DOHH2 (cell line): ENCODE measurements around the gene IL36G.

Experiments
- H3F3A ChIP-seq: fragments of 200-600 bp; sonication (generic), shearing (Covaris generic); 2 replicates; pipeline ENCODE4 v1.6.0; 2016; ENCODE audit warnings: antibody characterized with exemption, mild to moderate bottlenecking; ENCODE audit not compliant: control insufficient read depth, insufficient read depth
- H3K27ac ChIP-seq: fragments of 200-600 bp; sonication (generic); 2 replicates; pipeline ENCODE4 v1.5.1; 2014; ENCODE audit warnings: low read depth, mild to moderate bottlenecking, low read length, moderate library complexity
- H3K27me3 ChIP-seq: fragments of 200-600 bp; sonication (generic); 2 replicates; pipeline ENCODE4 v1.6.1; 2014; ENCODE audit warnings: mild to moderate bottlenecking, low read length, mixed read lengths; ENCODE audit not compliant: control insufficient read depth
- H3K36me3 ChIP-seq: fragments of 200-600 bp; sonication (generic); 2 replicates; pipeline ENCODE4 v1.6.1; 2014; ENCODE audit warnings: mild to moderate bottlenecking, low read length, moderate library complexity, mixed read lengths; ENCODE audit not compliant: control insufficient read depth
- H3K4me1 ChIP-seq: fragments of 200-600 bp; sonication (generic); 2 replicates; pipeline ENCODE4 v1.6.1; 2014; ENCODE audit warnings: mild to moderate bottlenecking, low read length, mixed read lengths; ENCODE audit not compliant: control insufficient read depth
- H3K4me2 ChIP-seq: fragments of 200-600 bp; sonication (generic); 2 replicates; pipeline ENCODE4 v1.6.0; 2014; ENCODE audit warnings: mild to moderate bottlenecking, low read length, moderate library complexity
- H3K4me3 ChIP-seq: fragments of 200-600 bp; sonication (generic); 2 replicates; pipeline ENCODE4 v1.5.1; 2014; ENCODE audit warnings: mild to moderate bottlenecking, low read length, mixed read lengths
- H3K79me2 ChIP-seq: fragments of 200-600 bp; sonication (generic); 2 replicates; pipeline ENCODE4 v1.6.1; 2014; ENCODE audit warnings: mild to moderate bottlenecking, low read length, mixed read lengths; ENCODE audit not compliant: control insufficient read depth
- H3K9me2 ChIP-seq: fragments of 200-600 bp; sonication (generic); replicated peaks from 2 replicates; pipeline ENCODE4 v1.6.1; 2014; ENCODE audit warnings: mild to moderate bottlenecking, low read length, mixed read lengths; ENCODE audit not compliant: control insufficient read depth
- H3K9me3 ChIP-seq: fragments of 200-600 bp; sonication (generic); 2 replicates; pipeline ENCODE4 v1.6.1; 2014; ENCODE audit warnings: antibody characterized with exemption, low read length, mixed read lengths; ENCODE audit not compliant: control insufficient read depth, insufficient read depth
- H4K20me1 ChIP-seq: fragments of 200-600 bp; sonication (generic); 2 replicates; pipeline ENCODE4 v1.6.0; 2014; ENCODE audit warnings: low read depth, mild to moderate bottlenecking, antibody characterized with exemption, low read length, moderate library complexity; ENCODE audit not compliant: control insufficient read depth, insufficient read depth
- CTCF ChIP-seq: fragments of 200-600 bp; sonication (generic); IDR thresholded peaks from one replicate; pipeline ENCODE4 v1.5.1; 2014; ENCODE audit warnings: antibody characterized with exemption, mild to moderate bottlenecking, low read depth, low read length; ENCODE audit not compliant: poor library complexity, severe bottlenecking
- EZH2phosphoT487 ChIP-seq: fragments of 200-600 bp; sonication (generic); IDR thresholded peaks from 2 replicates; pipeline ENCODE4 v1.6.1; 2017; ENCODE audit warnings: borderline replicate concordance, mild to moderate bottlenecking, antibody characterized with exemption, low read length, moderate library complexity, mixed read lengths

IL36G gene

DNA sequence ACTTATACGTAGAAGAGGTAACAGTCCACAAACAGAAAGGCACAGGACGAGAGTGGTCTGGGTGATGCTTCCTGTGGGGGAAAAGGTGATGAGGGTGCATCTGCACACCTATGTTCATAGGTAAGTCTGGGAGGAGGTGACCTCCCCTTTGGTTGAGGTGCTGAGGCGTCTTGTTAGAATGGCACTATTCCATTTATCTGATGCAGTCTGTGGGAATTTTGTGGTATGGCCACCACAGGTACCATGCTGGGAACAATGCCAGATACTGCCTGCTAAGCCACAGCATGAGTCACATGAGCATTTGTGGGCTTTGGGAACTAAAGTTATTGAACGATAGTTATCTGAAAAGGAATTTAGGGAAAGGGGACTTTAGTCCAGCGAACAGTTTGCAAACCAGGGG is 38.9 kb upstream of the IL36G start:
- no peaks in the 10 kb centered on the region for H3K36me3 ChIP-seq
- no peaks in the 10 kb centered on the region for H3F3A ChIP-seq
- no peaks in the 10 kb centered on the region for H3K79me2 ChIP-seq
- no peak overlapping the region for H3K4me2 ChIP-seq
- no peaks in the 10 kb centered on the region for H4K20me1 ChIP-seq
- H3K4me3 ChIP-seq, result no peak overlapping the region
- no peaks in the 10 kb centered on the region for H3K9me3 ChIP-seq
- H3K27ac ChIP-seq, result no peak overlapping the region
- H3K27me3 ChIP-seq, result peaks cover 10% of the 10 kb centered on the region; the same call in 1 of the 2 replicates
- H3K9me2 ChIP-seq, result no peaks in the 10 kb centered on the region
- no peaks in the 10 kb centered on the region for H3K4me1 ChIP-seq
- no peak for TF ChIP-seq CTCF

DNA sequence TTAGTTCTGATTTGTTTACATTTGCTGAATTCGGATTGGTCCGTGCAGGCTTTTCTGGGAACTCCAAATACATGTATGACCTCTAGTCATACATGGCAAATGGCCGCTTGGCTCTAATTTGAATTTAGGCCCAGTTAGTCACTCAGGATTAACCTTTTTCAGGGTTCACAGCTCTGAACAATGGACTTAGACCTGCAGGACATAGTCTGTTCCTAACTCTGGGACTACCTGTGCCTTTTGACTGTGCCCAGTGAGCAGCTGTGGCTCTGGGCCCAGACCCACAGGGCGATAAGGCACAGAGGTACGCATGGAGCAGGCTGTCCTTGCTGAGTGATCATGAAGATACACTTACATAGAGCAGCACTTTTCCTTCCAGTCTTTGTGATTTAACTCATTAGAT is 38.4 kb upstream of the IL36G start:
- no peak overlapping the region for H3K4me2 ChIP-seq
- no peak for TF ChIP-seq CTCF
- TF ChIP-seq EZH2phosphoT487, result no peak

DNA sequence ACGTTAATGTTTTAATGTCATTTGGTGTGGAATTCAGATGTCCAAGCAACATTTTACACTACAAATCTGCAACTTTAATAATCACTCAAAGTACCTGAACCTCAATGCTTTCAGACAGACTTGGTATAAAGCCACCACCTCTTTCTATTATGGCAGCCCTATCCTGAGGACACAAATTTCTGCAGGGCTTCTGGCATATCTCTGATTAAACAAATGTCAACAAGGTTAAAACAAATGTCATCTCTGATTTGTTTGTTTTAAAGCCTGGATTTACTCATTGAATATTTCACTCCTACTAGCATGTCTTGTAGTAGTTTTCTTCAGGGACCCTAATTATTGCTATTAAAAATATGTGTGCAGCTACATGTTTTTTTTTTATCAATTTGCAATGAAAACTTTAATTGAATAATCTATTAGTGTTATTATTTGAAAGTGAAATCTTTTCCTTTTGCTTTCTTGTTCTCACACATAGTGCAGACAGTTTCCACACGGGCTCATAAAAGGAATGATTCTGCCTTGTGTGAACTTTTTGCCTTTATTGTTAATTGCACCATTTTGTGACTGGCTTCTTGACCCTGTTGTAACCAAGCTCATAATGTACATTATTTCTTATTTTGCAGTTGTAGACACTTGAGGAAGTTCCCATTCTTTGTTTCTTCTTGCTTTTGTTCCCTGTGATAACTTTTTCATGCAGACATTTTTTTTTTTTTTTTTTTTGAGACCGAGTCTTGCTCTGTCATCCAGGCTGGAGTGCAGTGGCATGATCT is 36.8 kb upstream of the IL36G start:
- Histone ChIP-seq H4K20me1 (no peaks in the 10 kb centered on the region), H3K27me3 (peaks cover 10% of the 10 kb centered on the region; the same call in 1 of the 2 replicates), H3K4me3 (no peak overlapping the region), H3K27ac (no peak overlapping the region), H3K36me3 (no peaks in the 10 kb centered on the region), H3F3A (no peaks in the 10 kb centered on the region), H3K9me3 (0 out of 2 replicates have a peak, but pooled peaks cover 6% of the 10 kb centered on the region), H3K79me2 (no peaks in the 10 kb centered on the region), H3K4me1 (no peaks in the 10 kb centered on the region), H3K9me2 (no peaks in the 10 kb centered on the region), H3K4me2 (no peak overlapping the region)
- TF ChIP-seq CTCF, result no peak
- TF ChIP-seq EZH2phosphoT487, result no peak

More for the DNA sequence above, 38.4 kb upstream of the IL36G start:
- H3K9me2 ChIP-seq, result no peaks in the 10 kb centered on the region
- H3K36me3 ChIP-seq, result no peaks in the 10 kb centered on the region
- no peak overlapping the region for H3K4me3 ChIP-seq
- peaks cover 10% of the 10 kb centered on the region; the same call in 1 of the 2 replicates for H3K27me3 ChIP-seq
- H3K27ac ChIP-seq, result no peak overlapping the region
- no peaks in the 10 kb centered on the region for H3K4me1 ChIP-seq
- no peaks in the 10 kb centered on the region for H3F3A ChIP-seq
- no peaks in the 10 kb centered on the region for H3K79me2 ChIP-seq
- H4K20me1 ChIP-seq, result no peaks in the 10 kb centered on the region
- H3K9me3 ChIP-seq, result no peaks in the 10 kb centered on the region
